Measurements from ENCODE around the gene RUNX1. TPM values are rescaled to one million over a fixed set of nuclear protein-coding genes. Genes with fewer than 3 reads are reported as not detected.

Gene RUNX1
- total RNA-seq, 4 donors from 2014 or later, result 3.9 to 14.5 (median 5.8) TPM

DNA sequence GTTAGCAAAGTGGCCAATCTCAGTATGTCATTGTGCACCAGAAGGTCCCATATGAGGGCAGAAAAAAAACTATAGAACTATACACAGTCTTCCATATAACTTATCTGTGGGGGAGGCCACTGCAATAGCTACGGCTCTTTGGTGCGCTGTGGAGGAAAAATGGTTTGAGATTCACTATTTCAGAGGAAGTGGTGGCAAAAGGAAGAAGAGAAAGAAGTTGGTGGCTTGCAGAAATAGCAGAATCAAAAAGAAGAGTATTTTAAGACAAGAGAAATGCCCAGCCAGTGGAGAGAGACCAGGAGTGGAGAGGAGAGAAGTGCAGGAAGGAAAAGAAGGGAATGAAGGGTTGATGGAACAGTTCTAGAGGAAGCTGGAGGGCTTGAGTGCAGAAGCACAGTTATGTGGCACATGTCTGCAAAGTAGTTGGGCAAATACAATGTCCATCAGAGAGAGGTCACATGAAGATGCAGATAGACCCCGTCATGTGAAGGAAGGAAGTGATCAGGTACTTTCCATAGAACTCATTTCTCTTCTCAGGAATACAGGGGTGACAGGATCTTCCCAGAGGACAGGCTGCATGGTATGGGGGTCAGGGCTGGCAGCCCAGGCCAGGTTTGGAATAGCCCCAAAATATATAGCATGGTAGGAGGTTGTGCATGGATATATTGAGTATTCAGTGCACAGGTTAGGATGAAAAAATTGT is 64.6 kb downstream of the RUNX1 start:
- WGBS, 2 donors (ENCODE audit: low coverage in 1 of 2), result 77 to 81% methylated on average over 2 to 3 of the region's 3 CpGs
- peaks cover 17% of the 10 kb centered on the region for H3K27me3 ChIP-seq
- no peak for TF ChIP-seq POLR2A (IDR thresholded peaks at IDR 0.05)
- TF ChIP-seq EP300 (IDR thresholded peaks at IDR 0.05), result no peak
- no peak for TF ChIP-seq POLR2AphosphoS5 (IDR thresholded peaks at IDR 0.05)
- TF ChIP-seq, protein P1, sequence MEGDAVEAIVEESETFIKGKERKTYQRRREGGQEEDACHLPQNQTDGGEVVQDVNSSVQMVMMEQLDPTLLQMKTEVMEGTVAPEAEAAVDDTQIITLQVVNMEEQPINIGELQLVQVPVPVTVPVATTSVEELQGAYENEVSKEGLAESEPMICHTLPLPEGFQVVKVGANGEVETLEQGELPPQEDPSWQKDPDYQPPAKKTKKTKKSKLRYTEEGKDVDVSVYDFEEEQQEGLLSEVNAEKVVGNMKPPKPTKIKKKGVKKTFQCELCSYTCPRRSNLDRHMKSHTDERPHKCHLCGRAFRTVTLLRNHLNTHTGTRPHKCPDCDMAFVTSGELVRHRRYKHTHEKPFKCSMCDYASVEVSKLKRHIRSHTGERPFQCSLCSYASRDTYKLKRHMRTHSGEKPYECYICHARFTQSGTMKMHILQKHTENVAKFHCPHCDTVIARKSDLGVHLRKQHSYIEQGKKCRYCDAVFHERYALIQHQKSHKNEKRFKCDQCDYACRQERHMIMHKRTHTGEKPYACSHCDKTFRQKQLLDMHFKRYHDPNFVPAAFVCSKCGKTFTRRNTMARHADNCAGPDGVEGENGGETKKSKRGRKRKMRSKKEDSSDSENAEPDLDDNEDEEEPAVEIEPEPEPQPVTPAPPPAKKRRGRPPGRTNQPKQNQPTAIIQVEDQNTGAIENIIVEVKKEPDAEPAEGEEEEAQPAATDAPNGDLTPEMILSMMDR (IDR thresholded peaks at IDR 0.05), result no peak
- no peak overlapping the region for H3K4me3 ChIP-seq
- no peaks in the 10 kb centered on the region for H3K9me3 ChIP-seq
- ATAC-seq, result no peak
- H3K36me3 ChIP-seq, result no peaks in the 10 kb centered on the region
- H3K4me1 ChIP-seq, result no peaks in the 10 kb centered on the region
- no peak overlapping the region for H3K27ac ChIP-seq

DNA sequence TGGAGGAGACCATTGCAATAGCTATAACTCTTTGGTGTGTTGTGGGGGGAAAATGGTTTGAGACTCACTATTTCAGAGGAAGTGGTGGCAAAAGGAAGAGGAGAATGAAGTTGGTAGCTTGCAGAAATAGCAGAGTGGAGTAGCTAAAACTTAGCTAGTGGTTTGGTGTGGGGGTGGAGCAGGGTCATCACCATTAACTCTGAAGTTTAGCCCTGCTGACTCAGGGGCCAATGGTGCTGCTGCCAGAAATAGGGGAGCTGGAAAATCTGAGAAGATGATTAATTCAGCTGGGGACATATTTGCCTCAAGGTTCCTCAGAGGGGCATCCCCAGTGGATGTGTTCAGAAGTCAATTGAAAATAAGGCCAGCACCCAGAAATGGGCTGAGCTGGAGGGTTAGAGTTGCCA is 65.4 kb downstream of the RUNX1 start:
- Histone ChIP-seq H3K36me3 (no peaks in the 10 kb centered on the region), H3K4me3 (no peak overlapping the region), H3K27ac (no peak overlapping the region), H3K27me3 (peaks cover 17% of the 10 kb centered on the region), H3K9me3 (no peaks in the 10 kb centered on the region), H3K4me1 (no peaks in the 10 kb centered on the region)
- no peak for TF ChIP-seq POLR2AphosphoS5 (IDR thresholded peaks at IDR 0.05)
- TF ChIP-seq EP300 (IDR thresholded peaks at IDR 0.05), result no peak
- TF ChIP-seq POLR2A (IDR thresholded peaks at IDR 0.05), result no peak
- TF ChIP-seq, protein P1 (IDR thresholded peaks at IDR 0.05), result no peak
- ATAC-seq, result no peak

DNA sequence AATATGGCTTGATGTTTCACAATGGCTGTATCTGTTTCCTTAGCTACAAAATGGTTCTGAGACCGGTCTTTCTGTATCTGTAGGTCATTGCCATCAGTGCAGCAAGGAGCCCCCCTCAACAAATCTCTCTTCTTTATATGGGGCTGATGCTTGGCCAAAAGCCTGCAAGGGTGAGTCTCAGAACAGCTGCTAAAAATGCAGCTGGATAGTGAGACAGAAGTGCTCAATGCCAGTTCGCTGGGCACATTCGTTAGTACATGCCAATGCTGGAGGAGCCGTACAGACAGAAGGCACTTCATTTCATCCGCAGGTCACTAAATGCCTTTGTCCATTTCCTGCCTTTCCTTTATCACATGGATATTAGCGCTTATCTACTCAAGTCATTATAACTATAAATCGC is 67.3 kb downstream of the RUNX1 start:
- TF ChIP-seq POLR2AphosphoS5 (IDR thresholded peaks at IDR 0.05), result no peak
- TF ChIP-seq POLR2A (IDR thresholded peaks at IDR 0.05), result no peak
- TF ChIP-seq EP300 (IDR thresholded peaks at IDR 0.05), result no peak
- TF ChIP-seq, protein P1 (IDR thresholded peaks at IDR 0.05), result no peak
- Histone ChIP-seq H3K4me3 (no peak overlapping the region), H3K4me1 (no peaks in the 10 kb centered on the region), H3K27ac (no peak overlapping the region), H3K9me3 (no peaks in the 10 kb centered on the region), H3K27me3 (peaks cover 13% of the 10 kb centered on the region), H3K36me3 (no peaks in the 10 kb centered on the region)
- no peak for ATAC-seq
- WGBS, 2 donors (ENCODE audit: low coverage in 1 of 2), result 90 to 92% methylated on average over 6 to 7 of the region's 7 CpGs

DNA sequence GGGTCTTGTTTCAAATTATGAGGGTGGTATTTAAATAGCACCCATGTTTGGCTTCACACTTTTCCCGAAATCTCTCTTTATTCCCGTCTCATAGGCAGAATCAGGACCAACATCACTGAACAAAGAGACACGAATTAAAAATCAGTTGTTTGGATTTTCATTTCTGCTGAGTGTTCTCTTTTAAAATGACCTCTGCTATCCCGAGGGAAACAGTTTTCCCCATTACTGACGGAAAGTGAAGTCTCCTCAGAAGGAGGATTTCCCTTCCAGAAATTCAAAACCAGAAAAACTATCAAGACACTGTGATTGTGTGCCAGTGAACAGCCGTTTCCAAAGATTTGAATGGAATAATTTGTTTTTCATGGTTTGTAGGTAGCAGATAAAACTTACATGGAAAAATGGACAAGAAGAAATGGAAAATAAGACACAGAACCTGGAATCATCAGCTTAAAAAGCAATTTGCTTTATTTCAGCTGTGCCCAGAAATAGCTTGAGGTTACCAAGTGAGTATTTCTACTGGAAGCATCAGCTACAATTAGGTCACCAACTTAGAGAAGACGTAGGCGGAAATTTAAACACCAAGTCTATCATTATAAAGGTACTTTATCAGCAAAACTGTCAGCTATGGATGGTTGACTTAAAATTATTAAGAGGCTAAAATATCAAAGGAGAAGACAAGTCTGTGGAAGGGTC is 68.5 kb downstream of the RUNX1 start:
- H3K27ac ChIP-seq, result no peak overlapping the region
- 47 to 62% methylated on average over 5 to 8 of the region's 8 CpGs for WGBS, 2 donors (ENCODE audit: low coverage in 1 of 2)
- no peaks in the 10 kb centered on the region for H3K9me3 ChIP-seq
- H3K36me3 ChIP-seq, result no peaks in the 10 kb centered on the region
- ATAC-seq, result no peak
- no peaks in the 10 kb centered on the region for H3K4me1 ChIP-seq
- TF ChIP-seq POLR2A (IDR thresholded peaks at IDR 0.05), result no peak
- TF ChIP-seq POLR2AphosphoS5 (IDR thresholded peaks at IDR 0.05), result no peak
- TF ChIP-seq, protein P1 (IDR thresholded peaks at IDR 0.05), result no peak
- no peak overlapping the region for H3K4me3 ChIP-seq
- H3K27me3 ChIP-seq, result peaks cover 5% of the 10 kb centered on the region

DNA sequence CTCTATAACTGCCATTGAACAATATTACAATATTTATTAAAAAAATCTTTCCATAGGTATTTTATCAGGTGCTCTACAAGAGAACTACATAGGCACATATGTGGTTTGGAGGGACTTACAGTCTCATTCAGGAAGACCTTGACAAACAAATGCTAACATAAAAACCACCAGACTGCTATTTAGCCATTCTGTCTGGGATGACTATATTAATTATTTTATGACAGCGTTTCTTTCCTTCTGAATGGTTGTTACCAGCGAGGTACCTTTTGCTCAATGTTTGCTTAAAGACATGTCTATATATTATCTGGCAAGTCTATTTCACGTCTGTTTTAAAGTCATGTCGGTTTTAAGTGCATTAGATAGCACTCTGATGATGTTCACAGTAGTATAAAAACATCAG is 69.7 kb downstream of the RUNX1 start:
- TF ChIP-seq, protein P1 (IDR thresholded peaks at IDR 0.05), result no peak
- TF ChIP-seq POLR2A (IDR thresholded peaks at IDR 0.05) (no peak), POLR2AphosphoS5 (IDR thresholded peaks at IDR 0.05) (no peak), EP300 (IDR thresholded peaks at IDR 0.05) (no peak)
- Histone ChIP-seq H3K9me3 (no peaks in the 10 kb centered on the region), H3K4me1 (no peaks in the 10 kb centered on the region), H3K27ac (no peak overlapping the region), H3K4me3 (no peak overlapping the region), H3K36me3 (no peaks in the 10 kb centered on the region), H3K27me3 (no peaks in the 10 kb centered on the region)
- ATAC-seq, result no peak
- WGBS, 2 donors (ENCODE audit: low coverage in 1 of 2), result 60 to 71% methylated on average over 4 of the region's 4 CpGs
